SK-N-SH (cell line): ENCODE data around the gene TMEM52B.

Source experiments
- CHD2 ChIP-seq: fragments of 150-350 bp; IDR thresholded peaks from 2 replicates; pipeline ENCODE4 v1.6.1; 2018; ENCODE audit warnings: low read length; ENCODE audit not compliant: partially characterized antibody
- CTCF ChIP-seq: fragments of 200-600 bp; sonication (generic); IDR thresholded peaks from 2 replicates; pipeline ENCODE4 v1.6.1; 2017; ENCODE audit warnings: antibody characterized with exemption, mild to moderate bottlenecking, moderate library complexity
- EP300 ChIP-seq, 2 experiments: IDR thresholded peaks; 2 replicates each; pipeline versions ENCODE4 v1.4.0 to v1.6.1; 2012; ENCODE audit warnings: borderline replicate concordance in 1 of 2, low read depth in 1 of 2, low read length in 1 of 2
- JUND ChIP-seq: IDR thresholded peaks from 2 replicates; pipeline ENCODE4 v1.4.0; 2012
- MAX ChIP-seq: IDR thresholded peaks from 2 replicates; pipeline ENCODE4 v1.4.0; 2012; ENCODE audit warnings: low read depth
- NFIC ChIP-seq: IDR thresholded peaks from 2 replicates; pipeline ENCODE4 v1.4.0; 2012; ENCODE audit warnings: borderline replicate concordance
- POLR2AphosphoS5 ChIP-seq: IDR thresholded peaks from 2 replicates; pipeline ENCODE4 v1.6.1; 2012; ENCODE audit warnings: low read depth, low read length
- REST ChIP-seq: IDR thresholded peaks from 2 replicates; pipeline ENCODE4 v1.6.1; 2012; ENCODE audit warnings: mild to moderate bottlenecking, low read depth, low read length, moderate library complexity
- RFX5 ChIP-seq: IDR thresholded peaks from 2 replicates; pipeline ENCODE4 v1.6.1; 2012; ENCODE audit warnings: mild to moderate bottlenecking, improper control_type of control experiment, low read length
- TAF1 ChIP-seq: IDR thresholded peaks from 2 replicates; pipeline ENCODE4 v1.6.1; 2012; ENCODE audit warnings: low read depth, mild to moderate bottlenecking, low read length, moderate library complexity, borderline replicate concordance
- TCF12 ChIP-seq: IDR thresholded peaks from 2 replicates; pipeline ENCODE4 v1.4.0; 2012

GRCh38 chr12:10241290-10241689, 62.5 kb downstream of the TMEM52B start:
- no peak for TF ChIP-seq CTCF
- TF ChIP-seq JUND = no peak
- TF ChIP-seq TAF1 = no peak
- TF ChIP-seq TCF12 = no peak
- TF ChIP-seq POLR2AphosphoS5 = no peak
- no peak for TF ChIP-seq EP300 (IDR thresholded peaks at IDR 0.05; ENCODE audit: borderline replicate concordance in 1 of 2, low read depth in 1 of 2, low read length in 1 of 2)
- no peak for TF ChIP-seq RFX5
- no peak for TF ChIP-seq MAX
- TF ChIP-seq CHD2 = no peak
- TF ChIP-seq NFIC = no peak
- no peak for TF ChIP-seq REST
